GM12874 (cell line): ENCODE results near the gene MMP10.

Experiments used
- CTCF ChIP-seq: IDR thresholded peaks from 2 replicates; pipeline ENCODE4 v1.5.1; 2011; ENCODE audit warnings: low read depth, mild to moderate bottlenecking, control low read depth, low read length, moderate library complexity; ENCODE audit not compliant: insufficient read depth

MMP10 gene

GRCh38 chr11:102734650-102735049, 45.8 kb downstream of the MMP10 start:
- no peak for TF ChIP-seq CTCF

DNA sequence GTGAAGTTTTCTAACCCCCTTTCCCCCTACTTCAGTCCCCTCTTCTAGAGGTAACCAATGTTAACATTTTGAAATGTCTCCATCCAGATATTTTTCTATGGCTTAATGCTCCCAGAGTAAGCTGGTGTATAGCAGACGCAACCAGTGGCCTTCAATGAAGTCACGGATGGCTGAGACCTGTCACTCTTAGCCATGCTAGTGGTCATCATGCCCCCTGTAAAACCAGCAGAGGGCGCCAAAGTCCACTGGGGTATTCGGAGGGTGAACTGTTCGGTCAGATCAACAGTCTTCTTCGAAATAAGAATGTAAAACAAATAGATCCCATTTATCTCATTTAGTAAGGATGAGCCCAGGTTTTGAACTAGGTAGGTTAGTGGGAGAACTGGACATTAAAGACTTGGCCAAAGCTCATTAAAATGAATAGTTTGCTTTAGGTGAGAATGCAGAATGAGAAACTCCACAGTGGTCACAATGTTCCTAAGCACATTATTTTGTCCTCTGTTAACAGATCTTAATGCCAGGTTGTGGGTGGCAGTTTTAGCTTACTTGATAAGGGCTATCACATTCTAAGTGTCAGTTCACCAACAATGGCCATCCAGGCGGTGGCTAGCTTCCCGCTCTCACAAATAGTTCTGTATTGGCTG, 47.1 kb downstream of the MMP10 start:
- TF ChIP-seq CTCF = peak; percentile 79

DNA sequence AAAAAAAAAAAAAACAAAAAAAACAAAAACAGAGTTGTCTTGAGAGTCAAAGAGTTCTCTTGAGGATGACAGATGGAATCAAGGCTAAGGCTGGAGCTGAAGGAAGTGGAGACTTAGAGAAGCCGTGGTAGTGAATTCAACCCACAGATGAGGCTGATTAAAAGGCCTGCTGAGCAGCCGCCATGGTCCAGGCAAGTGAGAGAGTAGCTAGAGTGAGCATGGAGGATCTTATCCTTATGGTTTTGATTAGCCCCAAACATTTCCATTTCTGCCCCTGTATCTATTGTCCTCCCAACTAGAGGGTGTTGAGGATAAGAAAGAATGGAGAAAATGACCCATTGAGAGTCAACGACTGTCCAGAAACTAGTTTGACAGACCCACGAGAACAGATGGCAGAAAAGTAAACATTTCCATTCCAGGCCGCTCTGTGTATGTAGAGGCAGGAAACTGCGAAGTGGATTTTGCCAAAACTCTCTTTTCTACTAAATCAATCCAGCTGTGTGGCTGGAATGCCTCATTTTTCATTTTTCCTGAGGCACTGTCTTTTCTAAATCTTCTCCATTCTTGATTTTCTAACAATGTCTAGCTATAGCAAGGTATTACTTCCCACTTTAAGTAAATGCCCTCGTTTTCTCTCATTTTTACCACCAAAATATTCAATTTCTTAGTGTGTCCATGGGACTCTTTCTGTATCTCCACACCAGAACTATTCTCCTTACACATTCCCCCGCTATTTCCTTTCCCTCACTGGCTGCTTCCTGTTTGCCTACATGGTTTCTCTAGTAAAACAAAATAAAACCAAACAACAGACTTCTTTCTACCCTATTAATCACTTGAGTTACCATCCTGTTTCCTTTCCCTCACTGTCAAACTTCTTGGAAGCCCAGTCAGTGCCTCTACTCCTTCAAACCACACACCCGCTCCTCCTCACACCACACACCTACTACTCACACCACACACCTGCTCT, 50.3 kb downstream of the MMP10 start:
- no peak for TF ChIP-seq CTCF

DNA sequence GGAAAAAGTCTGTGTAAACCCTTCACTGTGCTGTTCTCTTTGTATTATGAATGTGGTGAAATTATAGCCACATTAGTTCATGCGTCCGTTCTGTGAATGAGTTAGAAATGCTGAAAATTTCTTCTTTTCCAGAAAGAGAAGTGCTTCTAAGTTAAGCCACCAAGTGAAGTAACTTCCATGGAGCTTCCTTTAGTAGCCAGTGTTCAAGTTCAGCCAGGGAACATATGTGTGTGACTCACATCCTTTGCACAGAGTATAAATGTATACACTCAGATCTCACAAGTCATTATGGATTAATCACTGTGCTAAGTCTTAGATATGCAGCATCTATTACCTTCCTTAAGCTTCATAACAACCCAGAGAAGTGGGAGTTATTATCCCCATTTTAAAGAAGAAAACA, 52.5 kb downstream of the MMP10 start:
- no peak for TF ChIP-seq CTCF

GRCh38 chr11:102724904-102725500, 55.4 kb downstream of the MMP10 start, which contains the start of gene MMP8:
Gene MMP8, minus strand, starts transcription at chr11:102724954. Its CDS starts 99 bp downstream, at chr11:102724855.
- no peak for TF ChIP-seq CTCF

DNA sequence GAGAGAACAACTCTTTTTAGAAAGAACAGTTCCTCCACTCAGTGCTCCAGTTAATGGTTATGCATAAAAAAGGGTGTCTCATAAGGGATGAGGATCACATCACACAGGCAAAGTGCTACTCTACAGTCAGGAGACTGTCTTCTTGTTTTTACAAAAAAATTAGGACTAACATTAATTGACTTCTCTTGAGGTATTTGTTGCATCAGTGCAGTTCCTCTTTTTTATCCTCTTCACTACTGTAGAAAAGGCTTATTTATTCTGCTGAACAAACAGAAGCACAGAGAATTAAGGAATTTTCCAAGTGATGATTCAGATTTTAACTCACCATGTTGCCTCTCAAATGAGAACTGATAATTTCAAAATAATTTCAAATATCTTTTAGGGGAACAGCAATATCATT, 57.6 kb downstream of the MMP10 start:
- TF ChIP-seq CTCF = no peak
